ENCODE results near the gene UGT1A6. TPM values are rescaled to one million over a fixed set of nuclear protein-coding genes. Genes with fewer than 3 reads are reported as not detected.

Gene UGT1A6
- total and polyA plus RNA-seq, 2 experiments from 2014 or later = not detected

DNA sequence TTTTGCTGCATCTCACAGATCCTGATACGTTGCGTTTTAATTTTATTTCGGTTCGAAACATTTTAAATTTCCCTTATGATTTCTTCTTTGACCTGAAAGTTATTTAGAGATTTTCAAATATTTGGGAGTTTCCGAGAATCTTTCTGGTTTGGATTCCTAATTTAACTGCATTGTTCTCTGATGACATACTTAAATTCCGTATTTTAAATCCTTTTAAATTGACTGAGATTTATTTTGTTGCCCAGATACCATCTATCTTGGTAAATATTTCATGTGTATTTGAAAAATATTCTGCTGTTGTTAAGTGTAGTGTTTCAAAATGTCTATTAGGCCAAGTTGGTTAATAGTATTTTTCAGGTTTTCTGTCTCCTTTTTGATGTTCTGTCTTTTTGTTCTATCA lies 123.2 kb downstream of the UGT1A6 start (continued):
- TF ChIP-seq, protein P1, sequence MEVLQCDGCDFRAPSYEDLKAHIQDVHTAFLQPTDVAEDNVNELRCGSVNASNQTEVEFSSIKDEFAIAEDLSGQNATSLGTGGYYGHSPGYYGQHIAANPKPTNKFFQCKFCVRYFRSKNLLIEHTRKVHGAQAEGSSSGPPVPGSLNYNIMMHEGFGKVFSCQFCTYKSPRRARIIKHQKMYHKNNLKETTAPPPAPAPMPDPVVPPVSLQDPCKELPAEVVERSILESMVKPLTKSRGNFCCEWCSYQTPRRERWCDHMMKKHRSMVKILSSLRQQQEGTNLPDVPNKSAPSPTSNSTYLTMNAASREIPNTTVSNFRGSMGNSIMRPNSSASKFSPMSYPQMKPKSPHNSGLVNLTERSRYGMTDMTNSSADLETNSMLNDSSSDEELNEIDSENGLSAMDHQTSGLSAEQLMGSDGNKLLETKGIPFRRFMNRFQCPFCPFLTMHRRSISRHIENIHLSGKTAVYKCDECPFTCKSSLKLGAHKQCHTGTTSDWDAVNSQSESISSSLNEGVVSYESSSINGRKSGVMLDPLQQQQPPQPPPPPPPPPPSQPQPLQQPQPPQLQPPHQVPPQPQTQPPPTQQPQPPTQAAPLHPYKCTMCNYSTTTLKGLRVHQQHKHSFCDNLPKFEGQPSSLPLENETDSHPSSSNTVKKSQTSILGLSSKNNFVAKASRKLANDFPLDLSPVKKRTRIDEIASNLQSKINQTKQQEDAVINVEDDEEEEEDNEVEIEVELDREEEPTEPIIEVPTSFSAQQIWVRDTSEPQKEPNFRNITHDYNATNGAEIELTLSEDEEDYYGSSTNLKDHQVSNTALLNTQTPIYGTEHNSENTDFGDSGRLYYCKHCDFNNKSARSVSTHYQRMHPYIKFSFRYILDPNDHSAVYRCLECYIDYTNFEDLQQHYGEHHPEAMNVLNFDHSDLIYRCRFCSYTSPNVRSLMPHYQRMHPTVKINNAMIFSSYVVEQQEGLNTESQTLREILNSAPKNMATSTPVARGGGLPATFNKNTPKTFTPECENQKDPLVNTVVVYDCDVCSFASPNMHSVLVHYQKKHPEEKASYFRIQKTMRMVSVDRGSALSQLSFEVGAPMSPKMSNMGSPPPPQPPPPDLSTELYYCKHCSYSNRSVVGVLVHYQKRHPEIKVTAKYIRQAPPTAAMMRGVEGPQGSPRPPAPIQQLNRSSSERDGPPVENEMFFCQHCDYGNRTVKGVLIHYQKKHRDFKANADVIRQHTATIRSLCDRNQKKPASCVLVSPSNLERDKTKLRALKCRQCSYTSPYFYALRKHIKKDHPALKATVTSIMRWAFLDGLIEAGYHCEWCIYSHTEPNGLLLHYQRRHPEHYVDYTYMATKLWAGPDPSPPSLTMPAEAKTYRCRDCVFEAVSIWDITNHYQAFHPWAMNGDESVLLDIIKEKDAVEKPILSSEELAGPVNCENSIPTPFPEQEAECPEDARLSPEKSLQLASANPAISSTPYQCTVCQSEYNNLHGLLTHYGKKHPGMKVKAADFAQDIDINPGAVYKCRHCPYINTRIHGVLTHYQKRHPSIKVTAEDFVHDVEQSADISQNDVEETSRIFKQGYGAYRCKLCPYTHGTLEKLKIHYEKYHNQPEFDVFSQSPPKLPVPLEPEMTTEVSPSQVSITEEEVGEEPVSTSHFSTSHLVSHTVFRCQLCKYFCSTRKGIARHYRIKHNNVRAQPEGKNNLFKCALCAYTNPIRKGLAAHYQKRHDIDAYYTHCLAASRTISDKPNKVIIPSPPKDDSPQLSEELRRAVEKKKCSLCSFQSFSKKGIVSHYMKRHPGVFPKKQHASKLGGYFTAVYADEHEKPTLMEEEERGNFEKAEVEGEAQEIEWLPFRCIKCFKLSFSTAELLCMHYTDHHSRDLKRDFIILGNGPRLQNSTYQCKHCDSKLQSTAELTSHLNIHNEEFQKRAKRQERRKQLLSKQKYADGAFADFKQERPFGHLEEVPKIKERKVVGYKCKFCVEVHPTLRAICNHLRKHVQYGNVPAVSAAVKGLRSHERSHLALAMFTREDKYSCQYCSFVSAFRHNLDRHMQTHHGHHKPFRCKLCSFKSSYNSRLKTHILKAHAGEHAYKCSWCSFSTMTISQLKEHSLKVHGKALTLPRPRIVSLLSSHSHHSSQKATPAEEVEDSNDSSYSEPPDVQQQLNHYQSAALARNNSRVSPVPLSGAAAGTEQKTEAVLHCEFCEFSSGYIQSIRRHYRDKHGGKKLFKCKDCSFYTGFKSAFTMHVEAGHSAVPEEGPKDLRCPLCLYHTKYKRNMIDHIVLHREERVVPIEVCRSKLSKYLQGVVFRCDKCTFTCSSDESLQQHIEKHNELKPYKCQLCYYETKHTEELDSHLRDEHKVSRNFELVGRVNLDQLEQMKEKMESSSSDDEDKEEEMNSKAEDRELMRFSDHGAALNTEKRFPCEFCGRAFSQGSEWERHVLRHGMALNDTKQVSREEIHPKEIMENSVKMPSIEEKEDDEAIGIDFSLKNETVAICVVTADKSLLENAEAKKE (CRISPR knock-in tag; IDR thresholded peaks at IDR 0.05) = no peak
- TF ChIP-seq STAT1 (IDR thresholded peaks at IDR 0.05; ENCODE audit: unreplicated experiment) (no peak), ZNF331 (CRISPR knock-in tag; IDR thresholded peaks at IDR 0.05; ENCODE audit: low read depth) (no peak), POLR2AphosphoS5 (IDR thresholded peaks at IDR 0.05; ENCODE audit: low read depth) (no peak), EZH2 (IDR thresholded peaks at IDR 0.05; ENCODE audit: low read depth, unreplicated experiment) (no peak), CREB1 (CRISPR knock-in tag; IDR thresholded peaks at IDR 0.05; ENCODE audit: low read depth) (no peak), EZH2phosphoT487 (IDR thresholded peaks at IDR 0.05; ENCODE audit: unreplicated experiment) (no peak)
- TF ChIP-seq, protein P2, sequence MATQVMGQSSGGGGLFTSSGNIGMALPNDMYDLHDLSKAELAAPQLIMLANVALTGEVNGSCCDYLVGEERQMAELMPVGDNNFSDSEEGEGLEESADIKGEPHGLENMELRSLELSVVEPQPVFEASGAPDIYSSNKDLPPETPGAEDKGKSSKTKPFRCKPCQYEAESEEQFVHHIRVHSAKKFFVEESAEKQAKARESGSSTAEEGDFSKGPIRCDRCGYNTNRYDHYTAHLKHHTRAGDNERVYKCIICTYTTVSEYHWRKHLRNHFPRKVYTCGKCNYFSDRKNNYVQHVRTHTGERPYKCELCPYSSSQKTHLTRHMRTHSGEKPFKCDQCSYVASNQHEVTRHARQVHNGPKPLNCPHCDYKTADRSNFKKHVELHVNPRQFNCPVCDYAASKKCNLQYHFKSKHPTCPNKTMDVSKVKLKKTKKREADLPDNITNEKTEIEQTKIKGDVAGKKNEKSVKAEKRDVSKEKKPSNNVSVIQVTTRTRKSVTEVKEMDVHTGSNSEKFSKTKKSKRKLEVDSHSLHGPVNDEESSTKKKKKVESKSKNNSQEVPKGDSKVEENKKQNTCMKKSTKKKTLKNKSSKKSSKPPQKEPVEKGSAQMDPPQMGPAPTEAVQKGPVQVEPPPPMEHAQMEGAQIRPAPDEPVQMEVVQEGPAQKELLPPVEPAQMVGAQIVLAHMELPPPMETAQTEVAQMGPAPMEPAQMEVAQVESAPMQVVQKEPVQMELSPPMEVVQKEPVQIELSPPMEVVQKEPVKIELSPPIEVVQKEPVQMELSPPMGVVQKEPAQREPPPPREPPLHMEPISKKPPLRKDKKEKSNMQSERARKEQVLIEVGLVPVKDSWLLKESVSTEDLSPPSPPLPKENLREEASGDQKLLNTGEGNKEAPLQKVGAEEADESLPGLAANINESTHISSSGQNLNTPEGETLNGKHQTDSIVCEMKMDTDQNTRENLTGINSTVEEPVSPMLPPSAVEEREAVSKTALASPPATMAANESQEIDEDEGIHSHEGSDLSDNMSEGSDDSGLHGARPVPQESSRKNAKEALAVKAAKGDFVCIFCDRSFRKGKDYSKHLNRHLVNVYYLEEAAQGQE (IDR thresholded peaks at IDR 0.05; ENCODE audit: unreplicated experiment) = no peak
- TF ChIP-seq, protein P3, sequence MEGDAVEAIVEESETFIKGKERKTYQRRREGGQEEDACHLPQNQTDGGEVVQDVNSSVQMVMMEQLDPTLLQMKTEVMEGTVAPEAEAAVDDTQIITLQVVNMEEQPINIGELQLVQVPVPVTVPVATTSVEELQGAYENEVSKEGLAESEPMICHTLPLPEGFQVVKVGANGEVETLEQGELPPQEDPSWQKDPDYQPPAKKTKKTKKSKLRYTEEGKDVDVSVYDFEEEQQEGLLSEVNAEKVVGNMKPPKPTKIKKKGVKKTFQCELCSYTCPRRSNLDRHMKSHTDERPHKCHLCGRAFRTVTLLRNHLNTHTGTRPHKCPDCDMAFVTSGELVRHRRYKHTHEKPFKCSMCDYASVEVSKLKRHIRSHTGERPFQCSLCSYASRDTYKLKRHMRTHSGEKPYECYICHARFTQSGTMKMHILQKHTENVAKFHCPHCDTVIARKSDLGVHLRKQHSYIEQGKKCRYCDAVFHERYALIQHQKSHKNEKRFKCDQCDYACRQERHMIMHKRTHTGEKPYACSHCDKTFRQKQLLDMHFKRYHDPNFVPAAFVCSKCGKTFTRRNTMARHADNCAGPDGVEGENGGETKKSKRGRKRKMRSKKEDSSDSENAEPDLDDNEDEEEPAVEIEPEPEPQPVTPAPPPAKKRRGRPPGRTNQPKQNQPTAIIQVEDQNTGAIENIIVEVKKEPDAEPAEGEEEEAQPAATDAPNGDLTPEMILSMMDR (conservative IDR thresholded peaks at IDR 0.05; ENCODE audit: low read depth in 2 of 2) = no peak

Measured in GM23338 (cell line).